Upper lobe of right lung (tissue), 1 donor: ENCODE data around the gene PDK1. TPM values are rescaled to one million over a fixed set of nuclear protein-coding genes. Genes with fewer than 3 reads are reported as not detected.
A peak's percentile ranks its signal among the peaks of the same experiment; 100 is the strongest.
"Not testable (repeated sequence)": the region's sequence is repeated elsewhere in the genome, so short reads cannot be mapped to it uniquely, and the experiment has no call there.

Experiments
- ATAC-seq: fragments of 200-7000 bp; cut with Tn5 transposase; one replicate; pipeline ENCODE4 v1.9.1; 2020; ENCODE audit warnings: mild to moderate bottlenecking, moderate library complexity
- DNase-seq: peaks from one replicate; pipeline ENCODE4 v3.0.0-alpha.2; 2020
- H3K27ac ChIP-seq: fragments of 200-600 bp; one replicate; pipeline ENCODE4 v1.8.0; 2022
- H3K27me3 ChIP-seq: fragments of 200-600 bp; one replicate; pipeline ENCODE4 v1.8.0; 2022; ENCODE audit warnings: mild to moderate bottlenecking
- H3K36me3 ChIP-seq: fragments of 200-600 bp; one replicate; pipeline ENCODE4 v1.8.0; 2022
- H3K4me1 ChIP-seq: fragments of 200-600 bp; one replicate; pipeline ENCODE4 v1.8.0; 2022
- H3K4me3 ChIP-seq: fragments of 200-600 bp; one replicate; pipeline ENCODE4 v1.8.0; 2022; ENCODE audit warnings: mild to moderate bottlenecking
- H3K9me3 ChIP-seq: fragments of 200-600 bp; one replicate; pipeline ENCODE4 v1.8.0; 2022
- CTCF ChIP-seq: fragments of 200-600 bp; IDR thresholded peaks from one replicate; pipeline ENCODE4 v1.8.0; 2022; ENCODE audit warnings: antibody characterized with exemption
- intact Hi-C: fragments of 100-400 bp; cut with DNase I; formaldehyde crosslinking; loops from one replicate; pipeline ENCODE4 v1.11.0; 2022
- total RNA-seq: library from RNA; stranded (reverse); fragmentation: NEBNext Ultra II Directional; extraction: Animal tissue kit (Norgen Biotek cat#: 25700); gene quantifications from one replicate; pipeline ENCODE4 v1.2.1, GENCODE V29; 2021
- donor health status: DM: no; HTN: yes; CAD: no; lungs with severe emphysema.

The PDK1 gene
- total RNA-seq, 1 donor from 2014 or later, result 6.0 TPM

- Histone ChIP-seq H3K36me3 (no peaks in the 10 kb centered on the region), H3K4me3 (no peak overlapping the region), H3K27ac (no peak overlapping the region), H3K4me1 (no peaks in the 10 kb centered on the region), H3K27me3 (no peaks in the 10 kb centered on the region), H3K9me3 (peaks cover 13% of the 10 kb centered on the region)
- intact Hi-C loops, result no loop called here
- no peak for TF ChIP-seq CTCF
- DNase-seq, result no peak
- no peak for ATAC-seq
Measured at GRCh38 chr2:172513524-172513900, 42.4 kb upstream of the PDK1 start.

GRCh38 chr2:172513935-172514586 lies 41.8 kb upstream of the PDK1 start:
- peak; percentile 76 for ATAC-seq
- Histone ChIP-seq H3K4me1 (no peaks in the 10 kb centered on the region), H3K27me3 (no peaks in the 10 kb centered on the region), H3K9me3 (peaks cover 13% of the 10 kb centered on the region), H3K36me3 (no peaks in the 10 kb centered on the region), H3K4me3 (no peak overlapping the region), H3K27ac (no peak overlapping the region)
- no peak for TF ChIP-seq CTCF
- no peak for DNase-seq
- intact Hi-C loops, result no loop called here

GRCh38 chr2:172516299-172516698 lies 39.6 kb upstream of the PDK1 start:
- H3K27me3 ChIP-seq, result no peaks in the 10 kb centered on the region
- ATAC-seq, result no peak
- intact Hi-C loops, result no loop called here
- TF ChIP-seq CTCF, result no peak
- DNase-seq, result no peak
- H3K4me3 ChIP-seq, result no peak overlapping the region
- no peaks in the 10 kb centered on the region for H3K4me1 ChIP-seq
- H3K27ac ChIP-seq, result no peak overlapping the region
- H3K9me3 ChIP-seq, result peaks cover 17% of the 10 kb centered on the region
- no peaks in the 10 kb centered on the region for H3K36me3 ChIP-seq

- no peak for DNase-seq
- H3K36me3 ChIP-seq, result no peaks in the 10 kb centered on the region
- H3K27ac ChIP-seq, result no peak overlapping the region
- ATAC-seq, result no peak
- H3K27me3 ChIP-seq, result no peaks in the 10 kb centered on the region
- no peaks in the 10 kb centered on the region for H3K4me1 ChIP-seq
- no peak overlapping the region for H3K4me3 ChIP-seq
- TF ChIP-seq CTCF, result no peak
- intact Hi-C loops, result no loop called here
- H3K9me3 ChIP-seq, result peaks cover 4% of the 10 kb centered on the region
Measured at GRCh38 chr2:172518995-172519394, 36.9 kb upstream of the PDK1 start.

- DNase-seq (no peak), ATAC-seq (no peak)
- H3K4me3 ChIP-seq, result no peak overlapping the region
- intact Hi-C loops, result no loop called here
- TF ChIP-seq CTCF, result no peak
- H3K27ac ChIP-seq, result no peak overlapping the region
- no peaks in the 10 kb centered on the region for H3K9me3 ChIP-seq
- H3K36me3 ChIP-seq, result no peaks in the 10 kb centered on the region
- no peaks in the 10 kb centered on the region for H3K4me1 ChIP-seq
- H3K27me3 ChIP-seq, result no peaks in the 10 kb centered on the region
Measured at GRCh38 chr2:172525601-172526000, 30.3 kb upstream of the PDK1 start.

GRCh38 chr2:172531309-172531708 lies 24.6 kb upstream of the PDK1 start:
- no peak for ATAC-seq
- DNase-seq, result no peak
- Histone ChIP-seq H3K4me3 (no peak overlapping the region), H3K27me3 (no peaks in the 10 kb centered on the region), H3K9me3 (no peaks in the 10 kb centered on the region), H3K27ac (no peak overlapping the region), H3K36me3 (no peaks in the 10 kb centered on the region), H3K4me1 (no peaks in the 10 kb centered on the region)
- intact Hi-C loops, result no loop called here
- no peak for TF ChIP-seq CTCF

GRCh38 chr2:172532461-172532860 lies 23.4 kb upstream of the PDK1 start:
- H3K27me3 ChIP-seq, H3K36me3 ChIP-seq, H3K4me1 ChIP-seq, intact Hi-C loops, H3K4me3 ChIP-seq, ATAC-seq, H3K9me3 ChIP-seq, DNase-seq, H3K27ac ChIP-seq: not testable (repeated sequence)
